Brain microvascular endothelial cell (primary cell): ENCODE results near the gene CLDND1.

ENCODE experiments used
- DNase-seq: peaks from one replicate; pipeline ENCODE4 v3.0.0-alpha.2; 2020
- H3K27ac ChIP-seq: fragments of 250-450 bp; sonication (Bioruptor Pico); 2 replicates; pipeline ENCODE4 v1.5.1; 2020; ENCODE audit warnings: mild to moderate bottlenecking, moderate library complexity
- H3K27me3 ChIP-seq: fragments of 250-450 bp; sonication (Bioruptor Pico); replicated peaks from 2 replicates; pipeline ENCODE4 v1.5.1; 2020; ENCODE audit warnings: mild to moderate bottlenecking
- H3K36me3 ChIP-seq: fragments of 250-450 bp; sonication (Bioruptor Pico); replicated peaks from 2 replicates; pipeline ENCODE4 v1.5.1; 2020; ENCODE audit warnings: mild to moderate bottlenecking
- H3K4me3 ChIP-seq: 2 replicates; pipeline ENCODE4 v1.5.1; 2011; ENCODE audit warnings: low read depth, mild to moderate bottlenecking, control low read depth, low read length, moderate library complexity
- in situ Hi-C: cut with HindIII; loops from 2 replicates; pipeline ENCODE4 v1.10.0; 2017; ENCODE audit warnings: low sequenced_read_pairs, low pct_ligation_motif_present
- TF ChIP-seq, protein P1 (sequence below): IDR thresholded peaks from 2 replicates; pipeline ENCODE4 v1.5.1; 2011; ENCODE audit warnings: low read depth, mild to moderate bottlenecking, moderate library complexity, low read length, control low read depth, inconsistent platforms; ENCODE audit errors: missing control alignments

Gene CLDND1

DNA sequence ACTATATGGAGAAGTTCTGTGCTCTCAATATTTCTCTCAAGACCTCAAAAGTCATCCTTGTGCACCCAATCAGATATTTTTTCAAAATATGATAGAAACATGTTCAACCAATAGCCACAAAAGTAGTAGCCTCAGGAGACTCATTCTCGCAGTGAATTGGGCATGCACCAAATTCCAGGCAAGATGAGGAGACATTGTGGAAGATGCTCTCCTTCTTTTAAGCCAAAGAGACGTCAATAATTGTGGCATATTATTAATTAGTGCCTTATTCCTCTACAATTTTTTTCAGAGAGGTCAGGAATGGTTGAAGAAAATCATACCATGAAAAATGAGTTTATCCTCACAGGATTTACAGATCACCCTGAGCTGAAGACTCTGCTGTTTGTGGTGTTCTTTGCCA is 25.3 kb downstream of the CLDND1 start, which contains the start of gene OR5K2:
OR5K2 (plus strand) TSS at position 301 of the 400 bp plus-strand sequence; CDS start at position 301, 0 bp downstream.
- no peak for DNase-seq
- H3K27ac ChIP-seq = no peak within 1 kb of the TSS
- TF ChIP-seq, protein P1, sequence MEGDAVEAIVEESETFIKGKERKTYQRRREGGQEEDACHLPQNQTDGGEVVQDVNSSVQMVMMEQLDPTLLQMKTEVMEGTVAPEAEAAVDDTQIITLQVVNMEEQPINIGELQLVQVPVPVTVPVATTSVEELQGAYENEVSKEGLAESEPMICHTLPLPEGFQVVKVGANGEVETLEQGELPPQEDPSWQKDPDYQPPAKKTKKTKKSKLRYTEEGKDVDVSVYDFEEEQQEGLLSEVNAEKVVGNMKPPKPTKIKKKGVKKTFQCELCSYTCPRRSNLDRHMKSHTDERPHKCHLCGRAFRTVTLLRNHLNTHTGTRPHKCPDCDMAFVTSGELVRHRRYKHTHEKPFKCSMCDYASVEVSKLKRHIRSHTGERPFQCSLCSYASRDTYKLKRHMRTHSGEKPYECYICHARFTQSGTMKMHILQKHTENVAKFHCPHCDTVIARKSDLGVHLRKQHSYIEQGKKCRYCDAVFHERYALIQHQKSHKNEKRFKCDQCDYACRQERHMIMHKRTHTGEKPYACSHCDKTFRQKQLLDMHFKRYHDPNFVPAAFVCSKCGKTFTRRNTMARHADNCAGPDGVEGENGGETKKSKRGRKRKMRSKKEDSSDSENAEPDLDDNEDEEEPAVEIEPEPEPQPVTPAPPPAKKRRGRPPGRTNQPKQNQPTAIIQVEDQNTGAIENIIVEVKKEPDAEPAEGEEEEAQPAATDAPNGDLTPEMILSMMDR = no peak
- H3K27me3 ChIP-seq = no peaks in the 10 kb centered on the region
- in situ Hi-C loops = no loop called here
- no peak within 1 kb of the TSS for H3K4me3 ChIP-seq
- H3K36me3 ChIP-seq = no peaks in the 10 kb centered on the region

DNA sequence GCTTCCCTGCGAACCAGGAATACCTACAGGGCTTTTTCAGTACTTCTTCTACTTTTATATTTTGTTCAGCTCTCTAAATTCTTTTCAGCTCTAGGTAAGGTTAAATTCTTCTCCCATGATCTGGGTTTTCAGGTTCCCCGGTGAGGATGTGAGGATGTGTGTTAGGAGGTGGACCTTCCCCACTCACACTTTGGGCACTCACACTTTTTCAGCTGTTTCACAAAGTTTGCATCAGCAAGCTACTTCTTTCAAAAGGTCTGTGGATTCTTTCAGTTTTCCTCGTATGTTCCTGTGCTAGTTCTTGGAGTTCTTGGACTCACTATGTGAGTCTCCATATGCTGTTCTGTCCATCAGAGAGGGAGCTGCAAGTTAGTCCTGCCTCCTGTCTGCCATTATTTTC is 39.1 kb downstream of the CLDND1 start:
- Histone ChIP-seq H3K27ac (no peak overlapping the region), H3K4me3 (no peak overlapping the region), H3K27me3 (no peaks in the 10 kb centered on the region), H3K36me3 (no peaks in the 10 kb centered on the region)
- TF ChIP-seq, protein P1 = no peak
- no peak for DNase-seq
- in situ Hi-C loops = no loop called here

DNA sequence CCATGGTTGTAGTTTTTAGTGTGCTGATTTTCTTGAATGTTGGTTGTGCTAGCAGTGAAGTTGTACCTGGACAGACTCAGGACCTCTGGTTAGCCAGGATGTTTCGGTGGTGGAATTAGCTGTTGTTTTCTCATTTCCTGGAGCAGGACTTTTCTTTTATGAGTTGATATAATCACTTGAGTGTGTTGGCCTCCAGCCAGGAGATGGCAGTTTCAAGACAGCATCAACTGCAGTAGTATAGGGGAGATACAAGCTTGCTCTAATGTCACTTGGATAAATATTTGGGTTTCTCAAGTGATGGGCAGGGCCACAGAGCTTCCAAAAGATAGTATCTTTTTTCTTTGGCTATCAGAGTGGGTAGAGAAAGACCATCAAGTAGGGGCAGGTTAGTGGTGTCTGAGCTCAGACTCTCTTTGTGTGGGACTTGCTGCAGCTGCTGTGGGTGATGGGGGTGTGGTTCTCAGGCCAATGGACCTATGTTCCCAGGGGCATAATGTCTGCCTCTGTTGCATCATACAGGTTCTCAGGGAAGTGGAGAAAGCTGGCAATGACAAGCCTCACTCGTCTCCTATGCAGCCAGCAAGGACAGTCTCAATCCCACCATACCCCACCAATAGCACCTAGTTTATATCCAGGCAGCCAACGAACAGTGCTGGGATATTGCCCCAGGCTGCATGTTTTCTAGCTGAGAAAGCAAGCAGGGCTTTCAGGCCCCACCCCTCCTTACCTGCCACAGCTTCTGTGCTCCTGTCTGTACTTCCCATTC is 39.8 kb downstream of the CLDND1 start:
- no peak overlapping the region for H3K27ac ChIP-seq
- TF ChIP-seq, protein P1 = no peak
- H3K36me3 ChIP-seq = no peaks in the 10 kb centered on the region
- H3K27me3 ChIP-seq = no peaks in the 10 kb centered on the region
- no peak overlapping the region for H3K4me3 ChIP-seq
- no peak for DNase-seq
- in situ Hi-C loops = no loop called here
